22Rv1 (cell line): ENCODE results near the gene MB21D2.
A peak's percentile ranks its signal among the peaks of the same experiment; 100 is the strongest.

ENCODE experiments used
- H3K27ac ChIP-seq: fragments of 450-650 bp; 2 replicates; pipeline ENCODE4 v1.5.1; 2017
- CTCF ChIP-seq: fragments of 450-650 bp; IDR thresholded peaks from 2 replicates; pipeline ENCODE4 v1.5.1; 2017; ENCODE audit warnings: mild to moderate bottlenecking
- ZFX ChIP-seq: fragments of 450-650 bp; IDR thresholded peaks from 2 replicates; pipeline ENCODE4 v1.6.1; 2017; ENCODE audit warnings: antibody characterized with exemption, borderline replicate concordance

Gene MB21D2

GRCh38 chr3:192812743-192813383, 104.8 kb downstream of the MB21D2 start:
- TF ChIP-seq CTCF, result peak; percentile 60
- TF ChIP-seq ZFX, result no peak
- no peak overlapping the region for H3K27ac ChIP-seq

DNA sequence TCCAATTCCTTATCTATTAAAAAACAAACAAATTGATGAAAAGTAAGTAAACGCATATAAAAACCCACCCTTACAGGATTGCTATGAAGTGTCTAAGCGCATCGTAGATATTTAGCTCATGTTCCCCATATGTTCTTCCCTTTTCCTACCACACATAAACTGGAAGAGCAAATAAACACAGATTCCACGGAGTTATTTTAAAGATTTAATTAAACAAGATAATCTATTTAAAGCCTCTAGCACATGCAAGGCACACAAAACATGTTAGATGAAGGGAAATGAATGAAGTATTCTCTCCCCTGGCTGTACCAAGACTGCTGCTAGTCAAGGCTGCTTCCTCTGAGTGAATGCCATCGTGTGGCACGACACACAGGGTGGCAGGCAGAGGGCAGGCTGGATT, 111.9 kb downstream of the MB21D2 start:
- H3K27ac ChIP-seq, result no peak overlapping the region
- TF ChIP-seq CTCF (no peak), ZFX (no peak)

- no peak for TF ChIP-seq CTCF
- TF ChIP-seq ZFX, result no peak
- H3K27ac ChIP-seq, result no peak overlapping the region
Measured at GRCh38 chr3:192804502-192804901, 113.2 kb downstream of the MB21D2 start.

- peak; percentile 81 for TF ChIP-seq CTCF
- TF ChIP-seq ZFX, result no peak
- no peak overlapping the region for H3K27ac ChIP-seq
Measured at GRCh38 chr3:192802957-192803899, 114.4 kb downstream of the MB21D2 start.

DNA sequence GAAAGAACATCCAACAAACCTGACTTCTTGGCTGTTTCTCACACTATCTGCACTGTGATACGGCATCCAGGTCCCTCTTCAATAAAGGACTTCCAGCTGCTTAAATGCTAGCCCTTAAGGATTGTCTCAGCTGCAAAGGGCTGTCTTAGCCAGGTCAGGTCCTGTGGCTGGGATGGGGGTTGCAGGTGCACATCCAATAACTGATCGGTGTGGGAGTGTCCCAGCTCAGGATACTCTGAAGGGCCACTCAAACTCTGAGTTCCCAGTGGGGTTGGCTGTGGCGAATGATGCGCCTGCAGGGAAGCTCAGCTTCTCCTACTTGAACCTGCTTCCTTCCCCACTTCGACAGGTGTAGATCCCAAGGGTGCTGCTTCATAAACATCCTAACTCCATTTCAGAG, 115.7 kb downstream of the MB21D2 start:
- no peak for TF ChIP-seq ZFX
- no peak for TF ChIP-seq CTCF
- H3K27ac ChIP-seq, result no peak overlapping the region

DNA sequence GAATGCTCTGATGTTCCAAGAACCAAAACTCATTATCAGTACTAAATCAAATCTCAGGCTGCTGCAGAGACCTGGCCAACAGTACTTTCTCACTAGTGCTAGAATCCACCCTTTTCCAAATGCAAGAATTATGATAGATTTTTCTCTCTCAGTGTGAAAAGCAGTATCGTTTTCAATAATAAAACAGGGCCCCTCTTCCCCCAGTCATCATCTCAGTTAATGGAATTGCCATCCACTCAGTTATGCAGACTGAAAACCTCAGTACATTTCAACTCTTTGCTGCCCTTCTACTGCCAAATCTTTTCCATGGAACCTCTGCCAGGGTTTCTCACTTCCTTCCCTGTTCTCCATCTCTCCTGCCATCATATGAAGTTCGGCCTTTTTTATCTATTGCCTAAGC, 117.9 kb downstream of the MB21D2 start:
- TF ChIP-seq CTCF (no peak), ZFX (no peak)

GRCh38 chr3:192795021-192795420, 122.6 kb downstream of the MB21D2 start:
- TF ChIP-seq ZFX, result no peak
- no peak for TF ChIP-seq CTCF
- H3K27ac ChIP-seq, result no peak overlapping the region

More for the DNA sequence above, 117.9 kb downstream of the MB21D2 start:
- H3K27ac ChIP-seq, result no peak overlapping the region
